VCaP (cell line): Measurements from ENCODE around the gene GRK7.

ENCODE experiments used
- H3K27ac ChIP-seq: fragments of 450-650 bp; 2 replicates; pipeline ENCODE4 v1.5.1; 2017
- TF ChIP-seq, protein P1 (sequence below): fragments of 450-650 bp; conservative IDR thresholded peaks from 2 replicates; pipeline ENCODE4 v1.5.1; 2017; ENCODE audit warnings: mild to moderate bottlenecking, moderate library complexity

The GRK7 gene

DNA sequence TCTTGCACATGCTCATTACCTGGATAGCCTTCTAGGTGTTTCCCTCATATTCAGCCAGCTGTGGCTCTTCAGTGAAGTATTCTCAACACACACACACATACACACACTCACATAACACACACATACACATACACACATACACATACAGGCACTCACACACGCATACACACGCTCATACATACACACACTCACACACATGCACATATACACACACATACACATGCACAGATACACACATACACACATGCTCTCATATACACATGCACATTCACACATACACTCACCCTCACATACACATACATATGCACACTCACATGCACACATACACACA is 41.2 kb downstream of the GRK7 start:
- no peak overlapping the region for H3K27ac ChIP-seq
- TF ChIP-seq, protein P1, sequence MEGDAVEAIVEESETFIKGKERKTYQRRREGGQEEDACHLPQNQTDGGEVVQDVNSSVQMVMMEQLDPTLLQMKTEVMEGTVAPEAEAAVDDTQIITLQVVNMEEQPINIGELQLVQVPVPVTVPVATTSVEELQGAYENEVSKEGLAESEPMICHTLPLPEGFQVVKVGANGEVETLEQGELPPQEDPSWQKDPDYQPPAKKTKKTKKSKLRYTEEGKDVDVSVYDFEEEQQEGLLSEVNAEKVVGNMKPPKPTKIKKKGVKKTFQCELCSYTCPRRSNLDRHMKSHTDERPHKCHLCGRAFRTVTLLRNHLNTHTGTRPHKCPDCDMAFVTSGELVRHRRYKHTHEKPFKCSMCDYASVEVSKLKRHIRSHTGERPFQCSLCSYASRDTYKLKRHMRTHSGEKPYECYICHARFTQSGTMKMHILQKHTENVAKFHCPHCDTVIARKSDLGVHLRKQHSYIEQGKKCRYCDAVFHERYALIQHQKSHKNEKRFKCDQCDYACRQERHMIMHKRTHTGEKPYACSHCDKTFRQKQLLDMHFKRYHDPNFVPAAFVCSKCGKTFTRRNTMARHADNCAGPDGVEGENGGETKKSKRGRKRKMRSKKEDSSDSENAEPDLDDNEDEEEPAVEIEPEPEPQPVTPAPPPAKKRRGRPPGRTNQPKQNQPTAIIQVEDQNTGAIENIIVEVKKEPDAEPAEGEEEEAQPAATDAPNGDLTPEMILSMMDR = no peak

DNA sequence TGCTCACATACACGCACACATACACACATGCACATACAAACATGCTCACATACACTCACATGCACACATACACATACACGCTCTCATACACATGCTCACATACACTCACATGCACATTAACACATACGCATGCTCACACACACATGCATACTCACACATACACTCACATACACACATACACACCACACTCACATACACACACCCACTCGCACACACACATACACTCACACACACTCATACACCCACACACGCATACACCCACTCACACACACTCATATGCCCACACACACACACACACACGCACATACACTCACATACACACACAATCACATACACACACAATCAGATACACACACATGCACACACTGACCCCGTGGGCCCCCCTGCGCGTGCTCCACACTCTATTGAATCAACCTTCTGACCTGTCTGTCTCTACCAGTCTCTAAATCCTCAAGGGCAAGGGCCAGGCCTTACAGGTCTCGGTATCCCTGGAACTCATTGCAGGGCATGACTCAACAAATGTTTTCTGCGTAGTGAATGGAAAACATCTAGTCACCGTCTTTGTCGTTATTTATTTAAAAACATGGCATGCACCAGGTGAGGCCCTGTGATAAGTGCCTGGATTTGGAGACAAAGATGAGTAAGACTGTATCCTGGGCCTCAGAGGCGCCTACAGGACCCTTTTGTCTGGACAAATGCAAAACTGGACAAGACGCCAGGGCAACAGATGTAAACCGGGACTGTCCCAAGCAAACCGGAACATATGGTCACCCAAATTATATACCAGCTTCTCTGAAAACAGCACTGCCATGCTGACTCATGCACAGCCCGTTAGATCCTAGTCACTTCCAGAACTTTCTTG is 41.8 kb downstream of the GRK7 start:
- TF ChIP-seq, protein P1 = no peak
- no peak overlapping the region for H3K27ac ChIP-seq

DNA sequence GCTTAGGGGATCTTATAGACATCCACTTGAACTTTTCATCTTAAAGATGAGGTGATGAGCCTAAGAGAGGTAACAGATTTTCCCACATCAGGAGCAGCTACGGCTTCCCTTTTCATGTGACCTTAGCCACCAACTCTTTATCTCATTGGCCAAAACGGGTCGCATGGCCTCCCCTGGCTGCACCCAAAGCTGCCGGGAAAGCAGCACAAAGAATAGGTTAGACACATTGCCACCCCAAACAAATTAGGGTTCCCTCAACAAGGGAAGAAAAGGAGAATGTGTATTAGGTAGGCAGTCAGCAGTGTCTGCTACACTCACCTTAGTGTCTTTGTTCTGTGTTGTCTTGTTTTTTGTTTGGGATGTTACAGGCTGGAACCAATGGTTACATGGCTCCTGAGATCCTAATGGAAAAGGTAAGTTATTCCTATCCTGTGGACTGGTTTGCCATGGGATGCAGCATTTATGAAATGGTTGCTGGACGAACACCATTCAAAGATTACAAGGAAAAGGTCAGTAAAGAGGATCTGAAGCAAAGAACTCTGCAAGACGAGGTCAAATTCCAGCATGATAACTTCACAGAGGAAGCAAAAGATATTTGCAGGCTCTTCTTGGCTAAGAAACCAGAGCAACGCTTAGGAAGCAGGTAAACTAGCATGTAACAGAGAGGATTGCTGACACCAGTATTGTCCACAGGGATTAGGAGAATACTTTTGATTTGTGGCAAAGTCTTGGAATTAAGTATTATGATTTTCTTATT is 44.2 kb downstream of the GRK7 start:
- TF ChIP-seq, protein P1 = no peak
- no peak overlapping the region for H3K27ac ChIP-seq

DNA sequence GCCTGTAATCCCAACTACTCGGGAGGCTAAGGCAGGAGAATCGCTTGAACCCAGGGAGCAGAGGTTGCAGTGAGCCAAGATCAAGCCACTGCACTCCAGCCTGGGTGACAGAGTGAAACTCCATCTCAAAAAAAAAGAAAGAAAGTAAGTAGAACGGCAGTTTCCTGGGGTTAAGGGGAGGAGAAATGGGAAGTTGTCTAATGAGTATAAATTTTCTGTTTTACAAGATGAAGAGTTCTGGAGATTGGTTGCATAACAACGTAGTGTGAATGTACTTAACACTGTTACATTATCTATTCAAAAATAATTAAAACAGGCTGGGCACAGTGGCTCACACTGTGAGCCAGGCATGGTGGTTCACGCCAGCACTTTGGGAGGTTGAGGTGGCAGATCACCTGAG is 45.4 kb downstream of the GRK7 start:
- TF ChIP-seq, protein P1 = no peak
- H3K27ac ChIP-seq = no peak overlapping the region

DNA sequence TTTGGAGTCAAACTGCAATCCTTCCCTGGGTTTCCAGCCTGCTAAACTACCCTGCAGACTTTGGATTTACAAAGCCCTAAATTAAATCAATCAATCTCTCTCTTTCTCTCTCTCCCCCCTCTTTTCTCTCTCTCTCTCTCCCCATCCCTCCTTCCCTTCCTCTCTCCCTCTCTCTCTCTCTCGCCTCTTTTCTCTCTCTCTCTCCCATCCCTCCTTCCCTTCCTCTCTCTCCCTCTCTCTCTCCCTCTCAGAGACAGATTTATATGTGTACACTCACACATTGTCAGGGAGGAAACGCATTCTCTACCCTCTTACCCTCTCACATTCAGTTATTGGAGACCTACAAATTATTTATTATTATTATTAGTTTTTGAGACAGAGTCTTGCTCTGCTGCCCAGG is 47.0 kb downstream of the GRK7 start:
- H3K27ac ChIP-seq = no peak overlapping the region
- TF ChIP-seq, protein P1 = no peak

DNA sequence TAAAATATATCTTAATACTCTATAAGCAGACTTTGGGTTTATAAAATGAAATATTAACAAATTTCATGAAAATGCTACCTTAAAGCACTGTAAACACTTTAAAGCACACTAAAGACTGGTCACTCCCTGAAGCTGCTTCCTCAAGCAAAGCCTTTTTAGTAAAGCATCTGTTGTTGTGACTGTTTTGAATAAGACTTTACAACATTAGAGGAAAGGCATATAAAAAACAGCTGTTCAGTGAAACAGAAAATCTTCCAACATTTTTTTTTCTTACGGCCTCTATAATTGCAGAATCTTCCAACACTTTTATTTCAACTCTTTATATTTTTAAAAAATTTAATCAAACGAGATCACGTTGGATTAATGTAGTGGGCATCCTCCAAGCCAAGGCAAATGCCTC is 48.1 kb downstream of the GRK7 start:
- TF ChIP-seq, protein P1 = no peak
- no peak overlapping the region for H3K27ac ChIP-seq

DNA sequence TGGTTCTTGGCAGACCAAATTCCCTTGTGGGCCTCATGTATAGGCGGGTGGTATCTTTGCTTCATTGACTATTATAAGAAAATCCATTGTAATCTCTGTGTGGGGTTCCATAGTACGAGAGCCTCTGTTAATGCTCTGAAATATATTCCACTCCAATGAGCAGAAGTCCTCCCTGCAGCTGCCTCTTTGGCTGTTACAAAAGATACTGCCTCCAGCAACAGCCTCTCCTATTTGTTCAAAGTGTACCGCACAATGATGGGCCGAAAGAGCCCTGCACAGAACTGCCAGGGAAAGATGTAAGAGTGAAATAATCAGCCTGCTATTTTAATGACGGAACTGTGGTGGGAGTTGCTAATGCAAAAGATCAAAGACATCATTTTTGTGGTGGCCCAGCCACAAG is 48.9 kb downstream of the GRK7 start:
- TF ChIP-seq, protein P1 = no peak
- H3K27ac ChIP-seq = no peak overlapping the region
